HL-60 (cell line): Measurements from ENCODE around the gene INSRR.

Source experiments
- DNase-seq, 2 experiments: peaks; one replicate each; pipeline ENCODE4 v3.0.0-alpha.2; 2010 to 2020; ENCODE audit warnings: low read depth in 1 of 2, low spot score in 1 of 2
- H3K27ac ChIP-seq: fragments of 250-450 bp; sonication (Bioruptor Pico); replicated peaks from 2 replicates; pipeline ENCODE4 v1.5.1; 2020; ENCODE audit warnings: mild to moderate bottlenecking, moderate library complexity
- H3K27me3 ChIP-seq: fragments of 250-450 bp; sonication (Bioruptor Pico); 2 replicates; pipeline ENCODE4 v1.5.1; 2021; ENCODE audit warnings: mild to moderate bottlenecking, moderate library complexity; ENCODE audit not compliant: insufficient read depth, poor library complexity, severe bottlenecking
- H3K4me3 ChIP-seq: replicated peaks from 2 replicates; pipeline ENCODE4 v1.5.1; 2011; ENCODE audit warnings: mild to moderate bottlenecking, control low read depth, low read length; ENCODE audit not compliant: insufficient read depth
- GABPA ChIP-seq: IDR thresholded peaks from 2 replicates; pipeline ENCODE4 v1.6.1; 2012; ENCODE audit warnings: low read depth
- POLR2AphosphoS5 ChIP-seq: IDR thresholded peaks from 2 replicates; pipeline ENCODE4 v1.6.1; 2012; ENCODE audit warnings: low read depth
- SPI1 ChIP-seq: IDR thresholded peaks from 2 replicates; pipeline ENCODE4 v1.6.1; 2012; ENCODE audit warnings: low read depth, mild to moderate bottlenecking, borderline replicate concordance
- TF ChIP-seq, protein P1 (sequence below): IDR thresholded peaks from 2 replicates; pipeline ENCODE4 v1.6.1; 2012; ENCODE audit warnings: low read depth; ENCODE audit not compliant: insufficient replicate concordance
- TF ChIP-seq, protein P2 (sequence below): IDR thresholded peaks from one replicate; pipeline ENCODE4 v1.5.1; 2011; ENCODE audit warnings: low read length, control low read depth, inconsistent platforms; ENCODE audit not compliant: insufficient read depth

Gene INSRR

DNA sequence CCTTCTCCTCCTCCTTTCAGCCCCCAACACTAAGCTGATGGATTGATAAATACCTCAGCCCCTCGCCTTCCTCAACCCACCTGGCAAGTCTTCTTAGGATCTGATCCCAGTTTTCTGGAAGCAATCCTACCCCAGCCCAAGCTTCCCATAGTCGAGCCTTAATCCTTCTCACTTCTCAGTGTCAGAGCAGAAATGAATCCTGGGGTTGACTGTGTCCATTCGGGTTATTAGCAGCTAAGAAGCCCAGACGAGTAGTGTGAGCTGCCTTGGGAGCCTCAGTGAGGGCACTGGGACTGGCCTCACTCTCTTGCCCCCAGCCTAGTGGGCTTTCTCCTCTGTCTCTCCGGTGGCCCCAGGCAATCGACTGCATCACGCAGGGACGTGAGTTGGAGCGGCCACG, 22.2 kb upstream of the INSRR start:
- no peak for DNase-seq
- Histone ChIP-seq H3K4me3 (no peak overlapping the region), H3K27me3 (peaks cover 28% of the 10 kb centered on the region), H3K27ac (no peak overlapping the region)
- TF ChIP-seq, protein P1, sequence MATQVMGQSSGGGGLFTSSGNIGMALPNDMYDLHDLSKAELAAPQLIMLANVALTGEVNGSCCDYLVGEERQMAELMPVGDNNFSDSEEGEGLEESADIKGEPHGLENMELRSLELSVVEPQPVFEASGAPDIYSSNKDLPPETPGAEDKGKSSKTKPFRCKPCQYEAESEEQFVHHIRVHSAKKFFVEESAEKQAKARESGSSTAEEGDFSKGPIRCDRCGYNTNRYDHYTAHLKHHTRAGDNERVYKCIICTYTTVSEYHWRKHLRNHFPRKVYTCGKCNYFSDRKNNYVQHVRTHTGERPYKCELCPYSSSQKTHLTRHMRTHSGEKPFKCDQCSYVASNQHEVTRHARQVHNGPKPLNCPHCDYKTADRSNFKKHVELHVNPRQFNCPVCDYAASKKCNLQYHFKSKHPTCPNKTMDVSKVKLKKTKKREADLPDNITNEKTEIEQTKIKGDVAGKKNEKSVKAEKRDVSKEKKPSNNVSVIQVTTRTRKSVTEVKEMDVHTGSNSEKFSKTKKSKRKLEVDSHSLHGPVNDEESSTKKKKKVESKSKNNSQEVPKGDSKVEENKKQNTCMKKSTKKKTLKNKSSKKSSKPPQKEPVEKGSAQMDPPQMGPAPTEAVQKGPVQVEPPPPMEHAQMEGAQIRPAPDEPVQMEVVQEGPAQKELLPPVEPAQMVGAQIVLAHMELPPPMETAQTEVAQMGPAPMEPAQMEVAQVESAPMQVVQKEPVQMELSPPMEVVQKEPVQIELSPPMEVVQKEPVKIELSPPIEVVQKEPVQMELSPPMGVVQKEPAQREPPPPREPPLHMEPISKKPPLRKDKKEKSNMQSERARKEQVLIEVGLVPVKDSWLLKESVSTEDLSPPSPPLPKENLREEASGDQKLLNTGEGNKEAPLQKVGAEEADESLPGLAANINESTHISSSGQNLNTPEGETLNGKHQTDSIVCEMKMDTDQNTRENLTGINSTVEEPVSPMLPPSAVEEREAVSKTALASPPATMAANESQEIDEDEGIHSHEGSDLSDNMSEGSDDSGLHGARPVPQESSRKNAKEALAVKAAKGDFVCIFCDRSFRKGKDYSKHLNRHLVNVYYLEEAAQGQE, result no peak
- TF ChIP-seq, protein P2, sequence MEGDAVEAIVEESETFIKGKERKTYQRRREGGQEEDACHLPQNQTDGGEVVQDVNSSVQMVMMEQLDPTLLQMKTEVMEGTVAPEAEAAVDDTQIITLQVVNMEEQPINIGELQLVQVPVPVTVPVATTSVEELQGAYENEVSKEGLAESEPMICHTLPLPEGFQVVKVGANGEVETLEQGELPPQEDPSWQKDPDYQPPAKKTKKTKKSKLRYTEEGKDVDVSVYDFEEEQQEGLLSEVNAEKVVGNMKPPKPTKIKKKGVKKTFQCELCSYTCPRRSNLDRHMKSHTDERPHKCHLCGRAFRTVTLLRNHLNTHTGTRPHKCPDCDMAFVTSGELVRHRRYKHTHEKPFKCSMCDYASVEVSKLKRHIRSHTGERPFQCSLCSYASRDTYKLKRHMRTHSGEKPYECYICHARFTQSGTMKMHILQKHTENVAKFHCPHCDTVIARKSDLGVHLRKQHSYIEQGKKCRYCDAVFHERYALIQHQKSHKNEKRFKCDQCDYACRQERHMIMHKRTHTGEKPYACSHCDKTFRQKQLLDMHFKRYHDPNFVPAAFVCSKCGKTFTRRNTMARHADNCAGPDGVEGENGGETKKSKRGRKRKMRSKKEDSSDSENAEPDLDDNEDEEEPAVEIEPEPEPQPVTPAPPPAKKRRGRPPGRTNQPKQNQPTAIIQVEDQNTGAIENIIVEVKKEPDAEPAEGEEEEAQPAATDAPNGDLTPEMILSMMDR, result no peak
- TF ChIP-seq SPI1 (no peak), POLR2AphosphoS5 (no peak), GABPA (no peak)

DNA sequence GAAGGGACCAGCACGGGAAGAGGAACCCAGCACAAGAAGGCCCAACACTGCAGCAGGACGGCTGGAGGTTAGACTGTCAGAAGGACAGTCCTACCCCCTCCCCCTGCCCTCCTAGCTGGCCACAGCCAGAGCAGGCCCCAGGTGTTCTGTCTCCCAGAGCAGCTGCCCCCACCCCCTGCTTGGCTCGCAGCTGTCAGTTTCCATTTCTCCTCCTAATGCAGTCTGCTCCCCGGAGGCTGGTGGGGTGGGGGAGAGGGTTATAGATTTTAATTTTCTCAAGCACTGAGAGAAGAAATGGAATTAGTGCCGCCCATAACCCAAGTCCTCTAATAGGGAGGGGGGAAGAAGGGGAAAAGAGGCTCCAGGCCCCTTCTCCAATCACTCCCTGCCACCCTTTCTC, 21.6 kb upstream of the INSRR start:
- no peak overlapping the region for H3K4me3 ChIP-seq
- H3K27ac ChIP-seq, result no peak overlapping the region
- DNase-seq, result no peak
- H3K27me3 ChIP-seq, result peaks cover 30% of the 10 kb centered on the region
- TF ChIP-seq, protein P1, result no peak
- no peak for TF ChIP-seq SPI1
- TF ChIP-seq POLR2AphosphoS5, result no peak
- TF ChIP-seq, protein P2, result no peak
- TF ChIP-seq GABPA, result no peak

DNA sequence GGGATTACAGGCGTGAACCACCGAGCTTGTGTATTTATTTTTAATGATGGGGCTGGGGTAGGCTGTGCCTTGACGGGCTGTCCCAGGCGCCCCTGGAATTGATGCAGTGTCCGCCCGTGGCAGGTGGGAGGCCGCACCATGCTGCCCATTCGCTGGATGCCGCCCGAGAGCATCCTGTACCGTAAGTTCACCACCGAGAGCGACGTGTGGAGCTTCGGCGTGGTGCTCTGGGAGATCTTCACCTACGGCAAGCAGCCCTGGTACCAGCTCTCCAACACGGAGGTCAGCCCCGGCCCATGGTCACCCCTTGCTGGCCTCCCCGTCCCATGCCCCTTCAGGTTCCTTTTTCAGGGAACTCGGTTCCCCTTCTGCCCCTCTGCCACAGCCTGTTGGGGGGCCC, 21.0 kb upstream of the INSRR start:
- no peak for DNase-seq
- H3K27me3 ChIP-seq, result peaks cover 31% of the 10 kb centered on the region
- H3K27ac ChIP-seq, result no peak overlapping the region
- TF ChIP-seq, protein P1, result no peak
- TF ChIP-seq POLR2AphosphoS5 (no peak), SPI1 (no peak), GABPA (no peak)
- TF ChIP-seq, protein P2, result no peak
- no peak overlapping the region for H3K4me3 ChIP-seq
